Fibroblast of pulmonary artery (primary cell): ENCODE results near the gene HBQ1.
"Not testable (repeated sequence)": the region's sequence is repeated elsewhere in the genome, so short reads cannot be mapped to it uniquely, and the experiment has no call there.

Source experiments
- DNase-seq: peaks from one replicate; pipeline ENCODE4 v3.0.0-alpha.2; 2010; ENCODE audit warnings: low read depth
- H3K4me3 ChIP-seq: replicated peaks from 2 replicates; pipeline ENCODE4 v1.5.1; 2011; ENCODE audit warnings: low read depth, mild to moderate bottlenecking, control low read depth, low read length, moderate library complexity
- TF ChIP-seq, protein P1 (sequence below): IDR thresholded peaks from 2 replicates; pipeline ENCODE4 v1.5.1; 2011; ENCODE audit warnings: mild to moderate bottlenecking, control low read depth, low read length, inconsistent platforms; ENCODE audit errors: missing control alignments

Gene HBQ1

DNA sequence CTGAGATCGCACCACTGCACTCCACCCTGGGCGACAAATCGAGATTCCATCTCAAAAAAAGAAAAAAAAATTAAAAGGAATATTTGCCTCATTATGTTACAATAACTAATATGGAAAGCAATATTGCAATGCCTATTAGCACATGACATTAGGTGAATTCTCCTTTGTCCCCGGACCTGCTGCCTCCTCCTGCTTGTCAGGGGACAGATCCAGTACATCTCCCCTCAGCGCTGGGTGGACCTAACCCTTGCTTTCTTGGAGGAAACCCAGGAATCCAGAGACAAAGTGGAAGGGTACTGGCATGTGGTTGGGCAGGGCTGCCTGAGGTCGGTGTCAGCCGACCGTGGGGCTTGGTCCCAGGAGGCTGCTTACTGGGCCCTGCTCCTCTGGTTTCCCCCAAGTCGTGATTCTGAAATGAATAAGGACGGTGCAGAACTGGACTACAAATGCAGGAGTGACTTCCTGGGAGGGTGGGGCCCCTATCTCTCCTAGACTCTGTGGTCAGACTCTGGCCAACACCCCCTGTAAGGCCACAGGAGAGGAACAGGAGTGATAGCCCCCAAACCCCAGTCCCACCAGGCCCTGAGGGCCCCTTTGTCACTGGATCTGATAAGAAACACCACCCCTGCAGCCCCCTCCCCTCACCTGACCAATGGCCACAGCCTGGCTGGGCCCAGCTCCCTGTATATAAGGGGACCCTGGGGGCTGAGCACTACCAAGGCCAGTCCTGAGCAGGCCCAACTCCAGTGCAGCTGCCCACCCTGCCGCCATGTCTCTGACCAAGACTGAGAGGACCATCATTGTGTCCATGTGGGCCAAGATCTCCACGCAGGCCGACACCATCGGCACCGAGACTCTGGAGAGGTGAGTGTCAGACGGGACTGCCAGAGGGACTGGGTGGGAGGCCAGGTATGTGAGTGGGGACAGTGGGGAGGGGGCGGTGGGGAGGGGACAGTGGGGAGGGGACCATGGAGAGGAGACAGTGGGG is 27.8 kb upstream of the HBQ1 start, which contains the start of gene HBZ:
TSS of gene HBZ (plus strand) at position 504 of the 988 bp plus-strand sequence. CDS start at position 770, 266 bp downstream.
- H3K4me3 ChIP-seq: no peak within 1 kb of the TSS
- TF ChIP-seq, protein P1, sequence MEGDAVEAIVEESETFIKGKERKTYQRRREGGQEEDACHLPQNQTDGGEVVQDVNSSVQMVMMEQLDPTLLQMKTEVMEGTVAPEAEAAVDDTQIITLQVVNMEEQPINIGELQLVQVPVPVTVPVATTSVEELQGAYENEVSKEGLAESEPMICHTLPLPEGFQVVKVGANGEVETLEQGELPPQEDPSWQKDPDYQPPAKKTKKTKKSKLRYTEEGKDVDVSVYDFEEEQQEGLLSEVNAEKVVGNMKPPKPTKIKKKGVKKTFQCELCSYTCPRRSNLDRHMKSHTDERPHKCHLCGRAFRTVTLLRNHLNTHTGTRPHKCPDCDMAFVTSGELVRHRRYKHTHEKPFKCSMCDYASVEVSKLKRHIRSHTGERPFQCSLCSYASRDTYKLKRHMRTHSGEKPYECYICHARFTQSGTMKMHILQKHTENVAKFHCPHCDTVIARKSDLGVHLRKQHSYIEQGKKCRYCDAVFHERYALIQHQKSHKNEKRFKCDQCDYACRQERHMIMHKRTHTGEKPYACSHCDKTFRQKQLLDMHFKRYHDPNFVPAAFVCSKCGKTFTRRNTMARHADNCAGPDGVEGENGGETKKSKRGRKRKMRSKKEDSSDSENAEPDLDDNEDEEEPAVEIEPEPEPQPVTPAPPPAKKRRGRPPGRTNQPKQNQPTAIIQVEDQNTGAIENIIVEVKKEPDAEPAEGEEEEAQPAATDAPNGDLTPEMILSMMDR: no peak
- DNase-seq: no peak

DNA sequence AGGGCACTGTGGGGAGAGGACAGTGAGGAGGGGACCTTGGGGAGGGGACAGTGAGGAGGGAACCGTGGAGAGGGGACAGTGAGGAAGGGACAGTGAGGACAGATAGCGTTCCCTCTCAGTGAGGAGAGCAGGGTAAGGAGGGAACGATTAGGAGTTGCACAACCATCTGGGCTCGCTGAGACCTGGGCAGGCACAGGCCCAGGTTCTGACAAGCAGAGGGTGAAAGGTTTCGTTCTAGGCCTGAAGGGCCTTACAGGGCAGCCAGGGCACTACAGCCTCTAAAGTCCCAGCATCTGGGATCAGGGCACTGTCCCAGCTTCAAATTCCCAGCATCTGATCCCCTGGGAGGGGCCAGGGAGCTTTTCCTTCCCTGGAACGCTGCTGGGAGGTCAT is 27.1 kb upstream of the HBQ1 start:
- DNase-seq, H3K4me3 ChIP-seq: not testable (repeated sequence)

DNA sequence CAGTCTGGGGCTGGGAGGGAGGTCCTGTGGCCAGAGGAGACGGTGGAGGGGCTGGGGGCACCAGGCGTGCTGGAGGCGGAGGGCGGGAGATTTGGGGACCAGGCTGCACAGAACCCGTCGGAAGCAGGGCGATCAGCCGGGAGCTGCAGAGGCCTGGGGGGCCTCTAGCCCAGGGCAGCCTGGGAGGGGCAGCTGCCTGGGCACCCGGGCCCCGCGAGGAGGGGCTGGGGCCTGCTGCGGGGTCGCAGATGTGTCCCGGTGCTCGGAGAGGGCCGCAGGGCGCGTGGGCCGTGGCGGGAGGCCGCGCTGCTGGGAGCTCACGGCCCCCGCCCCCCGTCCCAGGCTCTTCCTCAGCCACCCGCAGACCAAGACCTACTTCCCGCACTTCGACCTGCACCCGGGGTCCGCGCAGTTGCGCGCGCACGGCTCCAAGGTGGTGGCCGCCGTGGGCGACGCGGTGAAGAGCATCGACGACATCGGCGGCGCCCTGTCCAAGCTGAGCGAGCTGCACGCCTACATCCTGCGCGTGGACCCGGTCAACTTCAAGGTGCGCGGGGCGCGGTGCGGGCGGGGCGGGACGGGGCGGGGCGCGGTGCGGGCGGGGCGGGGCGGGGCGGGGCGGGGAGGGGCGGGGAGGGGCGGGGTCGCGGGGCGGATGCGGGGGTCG is 26.6 kb upstream of the HBQ1 start:
- not testable (repeated sequence) for H3K4me3 ChIP-seq, DNase-seq

DNA sequence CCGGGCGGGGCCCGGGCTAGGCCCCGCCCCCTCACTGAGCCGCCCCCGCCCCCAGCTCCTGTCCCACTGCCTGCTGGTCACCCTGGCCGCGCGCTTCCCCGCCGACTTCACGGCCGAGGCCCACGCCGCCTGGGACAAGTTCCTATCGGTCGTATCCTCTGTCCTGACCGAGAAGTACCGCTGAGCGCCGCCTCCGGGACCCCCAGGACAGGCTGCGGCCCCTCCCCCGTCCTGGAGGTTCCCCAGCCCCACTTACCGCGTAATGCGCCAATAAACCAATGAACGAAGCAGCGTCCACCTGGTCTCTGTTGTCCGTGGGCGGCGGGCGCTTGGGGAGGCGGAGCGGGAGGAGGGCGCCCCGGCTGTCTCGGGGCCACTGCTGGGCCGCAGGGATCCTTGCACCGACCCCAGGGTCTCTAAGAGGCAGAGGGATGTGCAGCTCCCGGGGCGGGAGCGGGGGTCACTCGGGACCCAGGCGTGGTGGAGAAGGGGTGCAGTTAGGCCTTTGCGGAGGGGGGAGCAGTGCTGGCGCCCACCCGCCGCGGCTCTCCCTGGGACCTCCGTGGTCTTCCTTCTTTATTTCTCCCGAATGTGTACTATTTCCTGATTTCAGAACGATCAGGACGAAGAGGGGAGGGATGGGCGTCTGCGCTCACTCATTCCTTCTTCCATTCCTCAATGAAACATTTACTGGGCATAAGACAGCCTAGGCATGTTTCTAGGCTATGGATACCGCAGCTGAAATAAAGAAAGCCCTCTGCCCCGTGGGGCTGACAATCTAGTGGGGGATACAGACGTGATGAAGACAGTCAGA is 25.8 kb upstream of the HBQ1 start:
- TF ChIP-seq, protein P1: no peak
- DNase-seq: peak; percentile 30
- H3K4me3 ChIP-seq: peak overlapping the region; percentile 51

DNA sequence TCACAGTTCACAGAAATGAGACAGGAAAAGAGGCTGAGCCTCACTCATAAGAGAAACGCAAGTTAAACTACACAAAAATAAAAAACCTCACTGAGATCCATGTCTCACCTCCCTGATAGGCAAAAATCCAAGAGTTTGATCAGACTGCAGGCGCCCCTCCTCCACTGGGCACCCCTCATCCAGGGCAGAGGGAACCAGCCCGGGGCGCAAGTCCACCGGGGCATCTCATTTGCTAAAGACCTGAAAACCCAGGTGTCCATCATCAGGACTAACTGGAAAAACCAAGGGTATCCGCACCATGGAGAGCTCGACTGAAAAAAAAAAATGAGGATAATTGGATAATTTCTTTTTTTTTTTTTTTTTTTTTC is 25.2 kb upstream of the HBQ1 start:
- TF ChIP-seq, protein P1: no peak
- no peak overlapping the region for H3K4me3 ChIP-seq
- no peak for DNase-seq

DNA sequence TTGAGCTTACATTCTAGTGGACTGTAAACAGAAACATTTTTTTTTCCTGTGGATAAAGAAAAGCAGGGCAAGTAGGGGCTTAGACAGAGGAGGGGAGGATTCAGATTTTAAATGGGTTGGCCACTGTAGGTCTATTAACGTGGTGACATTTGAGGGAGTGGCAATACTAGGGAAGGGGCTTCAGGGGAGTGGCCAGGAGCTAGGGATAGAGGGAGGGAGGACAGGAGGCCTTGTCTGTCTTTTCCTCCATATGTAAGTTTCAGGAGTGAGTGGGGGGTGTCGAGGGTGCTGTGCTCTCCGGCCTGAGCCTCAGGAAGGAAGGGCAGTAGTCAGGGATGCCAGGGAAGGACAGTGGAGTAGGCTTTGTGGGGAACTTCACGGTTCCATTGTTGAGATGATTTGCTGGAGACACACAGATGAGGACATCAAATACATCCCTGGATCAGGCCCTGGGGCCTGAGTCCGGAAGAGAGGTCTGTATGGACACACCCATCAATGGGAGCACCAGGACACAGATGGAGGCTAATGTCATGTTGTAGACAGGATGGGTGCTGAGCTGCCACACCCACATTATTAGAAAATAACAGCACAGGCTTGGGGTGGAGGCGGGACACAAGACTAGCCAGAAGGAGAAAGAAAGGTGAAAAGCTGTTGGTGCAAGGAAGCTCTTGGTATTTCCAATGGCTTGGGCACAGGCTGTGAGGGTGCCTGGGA is 21.0 kb upstream of the HBQ1 start:
- TF ChIP-seq, protein P1: no peak
- H3K4me3 ChIP-seq: no peak overlapping the region
- DNase-seq: no peak

DNA sequence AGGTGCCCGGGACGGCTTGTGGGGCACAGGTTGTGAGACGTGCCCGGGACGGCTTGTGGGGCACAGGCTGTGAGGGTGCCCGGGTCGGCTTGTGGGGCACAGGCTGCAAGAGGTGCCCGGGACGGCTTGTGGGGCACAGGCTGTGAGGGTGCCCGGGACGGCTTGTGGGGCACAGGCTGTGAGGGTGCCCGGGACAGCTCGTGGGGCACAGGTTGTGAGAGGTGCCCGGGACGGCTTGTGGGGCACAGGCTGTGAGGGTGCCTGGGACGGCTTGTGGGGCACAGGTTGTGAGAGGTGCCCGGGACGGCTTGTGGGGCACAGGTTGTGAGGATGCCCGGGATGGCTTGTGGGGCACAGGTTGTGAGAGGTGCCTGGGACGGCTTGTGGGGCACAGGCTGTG is 20.0 kb upstream of the HBQ1 start:
- DNase-seq, H3K4me3 ChIP-seq: not testable (repeated sequence)

DNA sequence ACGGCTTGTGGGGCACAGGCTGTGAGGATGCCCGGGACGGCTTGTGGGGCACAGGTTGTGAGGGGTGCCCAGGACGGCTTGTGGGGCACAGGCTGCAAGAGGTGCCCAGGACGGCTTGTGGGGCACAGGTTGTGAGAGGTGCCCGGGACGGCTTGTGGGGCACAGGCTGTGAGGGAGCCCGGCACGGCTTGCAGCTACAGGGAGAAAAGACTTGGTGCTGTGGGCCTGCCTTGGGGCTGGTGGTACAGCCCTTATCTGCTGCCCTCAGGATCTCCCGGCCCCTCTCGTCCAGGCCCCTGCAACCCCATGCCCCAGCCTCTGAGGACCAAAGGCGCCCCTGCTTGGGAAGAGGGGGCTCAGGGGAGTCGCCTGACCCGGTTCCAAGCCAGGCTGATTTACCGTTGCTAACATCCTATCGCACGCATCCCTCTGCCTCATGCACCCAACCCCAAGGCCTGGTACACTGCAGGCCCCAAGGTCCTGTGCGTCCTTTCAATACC is 19.5 kb upstream of the HBQ1 start:
- TF ChIP-seq, protein P1: no peak
- no peak overlapping the region for H3K4me3 ChIP-seq
- no peak for DNase-seq
